ENCODE data around the gene TUT4.

Gene TUT4

DNA sequence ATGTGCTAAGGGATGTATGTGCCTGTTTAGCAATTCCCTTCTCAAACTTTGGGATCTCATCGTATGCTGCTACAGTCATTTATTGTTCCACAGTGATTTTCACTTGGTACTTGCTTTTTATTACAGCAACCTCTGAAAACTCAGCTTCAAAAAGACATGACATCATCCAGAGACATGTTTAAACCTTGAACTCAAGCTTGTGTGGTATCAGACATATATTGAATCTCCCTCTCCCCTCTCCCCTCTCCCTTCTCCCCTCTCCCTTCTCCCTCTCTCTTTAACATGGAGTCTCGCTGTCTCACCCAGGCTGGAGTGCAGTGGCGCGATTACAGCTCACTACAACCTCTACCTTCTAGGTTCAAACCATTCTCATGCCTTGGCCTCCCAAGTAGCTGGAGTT is 19.5 kb upstream of the TUT4 start:
- no peak for DNase-seq

DNA sequence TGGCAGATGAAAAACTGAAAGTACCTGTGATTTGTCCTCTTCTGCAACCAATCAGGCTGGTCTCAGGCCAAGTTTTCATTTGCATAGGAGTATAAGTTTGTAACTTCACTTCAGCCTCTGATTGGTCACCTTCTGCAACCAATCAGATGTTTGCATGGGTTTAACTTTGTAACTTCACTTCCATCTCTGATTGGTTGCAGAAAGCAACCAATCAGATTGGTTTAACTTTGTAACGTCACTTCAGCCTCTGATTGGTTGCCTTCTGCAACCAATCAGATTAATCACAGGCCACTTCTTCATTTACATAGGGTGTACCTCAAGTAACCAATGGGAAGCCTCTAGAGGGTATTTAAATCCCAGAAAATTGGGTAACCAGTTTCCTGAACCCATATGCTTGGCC is 18.9 kb upstream of the TUT4 start:
- DNase-seq = no peak

DNA sequence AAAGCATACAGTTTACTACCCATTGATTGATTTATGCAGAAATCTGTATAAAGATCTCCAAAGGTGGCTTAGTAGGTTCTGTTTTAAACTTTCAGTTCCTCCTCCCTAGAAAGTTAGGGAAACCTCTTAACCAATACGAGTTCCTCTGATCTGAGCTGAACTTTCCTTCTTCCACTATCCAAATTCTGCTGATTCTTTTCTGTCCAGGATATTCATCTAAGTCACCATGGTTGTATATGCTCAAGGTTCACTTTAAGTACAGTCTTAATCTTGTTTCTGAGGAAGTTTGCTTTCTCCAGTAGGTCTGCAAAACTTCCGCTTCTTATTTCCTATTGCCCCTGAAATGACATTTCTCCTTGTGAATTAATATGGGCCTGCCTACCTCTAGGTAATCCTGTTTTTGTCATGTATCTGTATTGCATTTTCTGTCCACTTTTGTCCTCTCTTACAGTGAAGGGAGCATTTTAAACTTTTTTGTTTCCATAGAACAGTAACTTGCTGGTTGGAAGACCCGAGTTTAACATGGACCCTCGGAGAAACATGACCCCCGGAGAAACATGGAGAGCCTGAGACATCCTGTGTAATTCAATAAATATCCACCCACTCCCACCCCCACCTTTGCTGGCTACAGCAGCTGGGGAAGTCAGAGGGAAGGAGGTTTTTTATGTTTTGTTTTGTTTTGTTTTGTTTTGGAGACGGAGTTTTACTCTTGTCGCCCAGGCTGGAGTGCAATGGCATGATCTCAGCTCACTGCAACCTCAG is 16.7 kb upstream of the TUT4 start:
- no peak for DNase-seq

DNA sequence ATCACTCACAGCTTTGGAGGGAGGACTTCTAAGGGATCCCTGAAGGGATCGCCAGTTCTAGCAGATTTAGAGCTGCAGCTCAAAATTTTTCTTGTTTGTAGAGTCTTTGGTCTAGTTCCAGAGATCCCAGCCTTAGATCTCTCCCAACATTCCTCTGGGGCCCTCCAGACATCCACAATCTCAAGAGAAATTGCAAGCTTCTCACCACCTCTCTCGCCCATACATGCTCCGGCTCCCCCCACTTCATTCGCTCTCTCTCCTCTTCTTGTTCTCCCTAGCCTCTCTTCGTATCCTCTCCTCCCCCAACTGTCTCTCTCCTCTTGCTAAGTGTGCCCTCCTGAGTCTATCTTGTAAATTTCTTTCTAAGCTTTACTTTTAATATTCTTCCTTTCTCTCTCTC is 15.1 kb upstream of the TUT4 start:
- no peak for DNase-seq

DNA sequence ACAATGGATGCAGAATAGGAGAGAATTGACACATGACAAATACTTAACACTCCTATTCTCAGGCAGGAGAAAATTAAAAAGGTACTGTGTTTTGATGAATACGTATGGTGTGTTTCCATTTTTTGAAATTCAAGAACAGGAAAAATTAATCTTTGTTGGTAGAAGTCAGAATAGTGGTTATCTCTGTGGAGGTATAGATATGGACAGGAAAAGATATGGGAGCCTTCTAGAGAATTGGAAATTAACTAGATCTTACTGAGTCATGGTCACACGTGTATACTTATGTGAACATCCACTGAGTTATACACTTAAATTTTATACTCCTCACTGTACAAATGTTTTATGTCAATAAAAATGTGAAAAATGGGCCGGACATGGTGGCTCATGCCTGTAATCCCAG is 9.9 kb upstream of the TUT4 start:
- DNase-seq = no peak

DNA sequence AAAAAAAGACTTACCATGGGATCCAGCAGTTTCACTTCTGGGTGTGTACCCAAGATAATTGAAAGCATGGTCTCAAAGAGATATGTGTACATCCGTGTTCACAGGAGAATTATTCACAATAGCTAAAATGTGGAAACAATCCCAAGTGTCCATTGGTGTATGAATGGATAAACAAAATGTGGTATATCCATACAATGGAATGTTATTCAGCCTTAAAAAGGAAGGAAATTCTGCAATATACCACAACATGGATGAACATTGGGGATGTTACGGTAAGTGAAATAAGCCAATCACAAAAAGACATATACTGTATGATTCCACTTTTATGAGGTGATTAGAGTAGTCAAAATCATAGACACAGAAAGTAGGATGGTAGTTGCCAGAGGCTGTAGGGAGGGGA is 7.0 kb upstream of the TUT4 start:
- DNase-seq = no peak

DNA sequence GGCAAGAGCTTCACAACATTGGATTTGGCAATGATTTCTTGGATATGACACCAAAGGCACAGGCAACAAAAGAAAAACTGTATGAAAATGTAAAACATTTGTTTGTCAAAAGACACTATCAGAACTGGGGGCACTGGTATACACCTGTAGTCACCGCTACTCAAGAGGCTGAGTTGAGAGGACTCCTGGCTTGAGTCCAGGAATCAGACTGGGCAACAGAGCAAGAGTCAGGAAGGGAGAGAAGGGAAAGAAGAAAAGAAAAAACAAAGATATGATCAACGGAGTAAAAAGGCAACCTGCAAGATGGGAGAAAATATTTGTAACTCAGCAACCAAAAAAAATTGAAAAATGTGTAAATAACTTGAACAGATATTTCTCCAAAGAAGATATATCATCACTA is 6.0 kb upstream of the TUT4 start:
- no peak for DNase-seq

DNA sequence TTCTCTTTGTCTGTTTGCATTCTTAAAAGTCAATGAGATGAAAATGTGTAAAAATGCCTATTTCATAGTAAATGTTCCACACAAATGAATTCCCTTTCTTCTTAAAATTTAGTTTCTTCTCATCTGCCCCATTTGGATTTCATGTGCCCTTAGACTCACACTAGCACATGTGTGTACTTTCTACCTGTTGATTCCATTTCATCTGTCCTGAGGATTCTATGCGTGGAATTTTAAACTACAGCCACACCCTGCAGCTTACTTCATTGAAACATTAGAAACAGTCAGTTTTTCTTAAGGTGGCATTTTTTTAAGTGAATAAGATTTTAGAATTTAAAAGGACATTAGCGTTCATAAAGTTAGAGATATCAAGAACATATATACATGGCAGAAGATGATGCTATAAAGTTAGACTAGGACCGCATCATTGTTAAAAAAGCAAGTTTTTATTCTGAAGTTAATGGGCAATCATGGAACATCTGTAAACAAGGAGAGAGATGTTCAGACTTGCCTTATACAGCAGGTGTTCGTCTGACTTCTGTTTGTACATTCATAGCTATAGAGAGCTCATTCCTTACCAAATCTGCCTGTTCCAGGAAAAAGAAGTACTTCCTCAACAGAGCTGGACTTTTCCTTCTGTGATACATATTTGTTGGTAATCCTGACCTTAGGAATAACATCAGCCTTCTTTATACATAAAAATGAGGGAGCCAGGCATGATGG is 3.9 kb upstream of the TUT4 start:
- no peak for DNase-seq

DNA sequence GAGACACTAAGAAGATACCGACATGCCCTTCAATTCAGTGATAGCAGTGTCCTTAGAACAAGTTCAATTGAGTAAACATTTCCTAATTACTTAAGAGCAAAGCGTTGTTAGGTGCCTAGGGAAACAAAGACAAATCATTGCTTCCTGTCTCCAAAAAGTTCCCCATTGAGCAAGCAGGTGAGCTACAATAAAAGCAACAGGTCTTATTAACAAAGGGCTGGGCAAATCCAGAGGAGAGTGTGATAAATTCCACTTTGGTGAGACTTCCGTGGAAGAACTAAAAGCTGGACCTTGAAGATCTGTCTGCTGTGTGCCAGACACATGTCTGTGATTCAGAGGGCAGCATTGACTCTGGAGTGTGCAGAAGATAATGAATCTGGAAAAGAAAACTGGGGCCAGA is 1.9 kb upstream of the TUT4 start:
- DNase-seq = no peak

DNA sequence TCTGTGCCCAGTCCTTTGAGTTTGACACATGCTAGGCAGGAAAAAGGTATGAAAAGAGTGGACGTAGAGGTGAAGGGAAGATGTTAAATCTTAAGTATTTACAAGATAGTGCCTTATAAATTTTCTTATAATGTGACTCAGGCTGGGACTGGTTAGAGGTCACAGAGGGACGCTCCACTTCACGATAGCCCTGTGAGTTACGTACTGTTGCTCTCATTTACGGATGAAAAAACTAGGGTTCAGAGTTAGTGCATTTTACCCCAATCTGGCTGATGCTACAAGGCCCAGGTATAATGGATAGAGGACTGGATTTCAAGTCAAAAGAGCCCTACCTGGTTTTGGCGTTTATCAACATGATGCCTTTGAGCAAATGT is 1.4 kb upstream of the TUT4 start:
- no peak for DNase-seq

DNA sequence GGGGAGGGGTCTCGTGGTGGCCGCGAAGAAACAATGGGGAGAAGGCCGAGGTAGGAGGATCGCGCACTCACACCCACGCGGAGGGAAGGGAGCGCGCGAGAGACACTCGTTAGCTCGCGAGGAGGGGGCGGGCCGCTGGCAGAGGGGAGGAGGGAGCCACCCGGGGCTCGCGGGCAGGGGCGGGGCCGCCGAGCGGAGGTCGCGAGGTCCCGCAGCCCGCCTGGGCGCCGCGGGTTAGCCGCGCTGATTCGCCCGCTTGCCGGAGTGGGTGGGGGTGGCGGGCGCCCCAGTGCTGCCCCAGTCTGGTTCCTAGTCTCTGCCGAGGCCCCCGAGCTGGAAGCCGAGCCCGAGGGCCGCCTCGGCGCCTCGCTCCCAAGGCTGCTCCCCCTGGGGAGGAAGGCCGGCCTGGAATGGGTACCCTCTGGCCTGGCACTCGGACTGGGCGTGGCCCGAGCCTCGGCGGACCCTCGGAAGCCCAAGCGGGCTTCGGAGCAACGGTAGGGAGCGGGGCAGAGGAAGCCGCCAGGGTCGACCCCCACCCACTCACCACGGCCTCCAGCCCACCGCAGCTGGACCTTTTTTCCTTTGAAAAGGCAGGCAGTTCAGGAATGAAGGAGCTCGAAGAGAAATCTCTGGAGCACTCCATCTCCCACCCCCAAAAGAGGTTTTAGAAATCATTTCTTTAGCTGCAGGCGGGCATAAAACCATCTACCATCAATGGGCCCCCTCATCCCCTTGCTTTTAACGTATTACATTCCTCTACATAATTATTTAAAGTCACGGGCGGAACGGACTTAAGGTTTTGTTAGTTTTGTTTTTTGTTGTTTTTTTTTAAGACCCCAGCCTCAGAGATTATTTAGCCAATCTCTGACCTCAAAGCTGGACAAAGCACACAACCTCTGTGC is 722 bp upstream of the TUT4 start:
- peak; percentile 74 for DNase-seq

DNA sequence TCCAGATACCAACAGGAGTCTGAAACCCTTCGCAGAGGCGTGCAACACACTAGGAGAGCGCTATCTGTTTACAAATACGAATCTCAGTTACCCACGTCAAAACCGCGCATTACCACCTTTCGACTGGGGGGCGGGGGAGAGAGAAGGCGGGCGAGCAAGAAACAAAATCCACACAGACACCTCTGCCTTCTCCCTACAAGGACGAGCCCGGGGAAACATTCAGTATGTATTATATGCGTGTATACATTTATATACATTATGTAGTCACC is 722 bp downstream of the TUT4 start:
- peak; percentile 47 for DNase-seq

DNA sequence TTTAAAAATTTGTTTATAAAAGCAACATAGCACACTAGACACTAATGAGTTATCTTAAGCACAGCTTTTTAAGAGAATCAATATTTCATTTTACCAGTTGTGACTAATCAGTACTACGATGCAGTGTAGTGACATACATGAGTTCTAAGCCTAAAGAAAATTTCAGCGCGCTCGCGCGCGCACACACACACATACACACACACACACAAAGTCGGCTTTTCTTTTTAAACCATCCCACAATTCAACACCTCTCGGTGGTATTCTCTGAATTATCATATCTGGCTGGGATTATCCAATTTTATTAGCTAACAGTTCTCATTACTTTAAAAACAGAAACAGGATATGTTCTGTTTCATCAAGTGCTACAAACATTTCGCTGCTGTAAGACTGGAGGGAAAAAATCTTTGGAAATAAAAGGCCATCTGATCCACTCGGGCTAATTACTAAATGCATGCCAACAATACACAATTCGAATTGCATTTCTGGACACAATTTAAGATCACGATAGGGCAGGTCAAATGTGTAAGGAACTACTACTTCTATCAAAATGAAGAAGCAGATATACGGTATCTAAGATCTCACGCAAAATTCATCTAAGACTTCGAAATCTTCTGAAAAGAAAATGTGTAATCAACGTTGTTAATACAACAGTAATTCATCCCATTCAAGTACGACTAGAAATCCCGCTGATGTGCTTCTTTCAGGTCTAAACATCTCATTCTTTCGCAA is 1.2 kb downstream of the TUT4 start:
- peak; percentile 47 for DNase-seq

DNA sequence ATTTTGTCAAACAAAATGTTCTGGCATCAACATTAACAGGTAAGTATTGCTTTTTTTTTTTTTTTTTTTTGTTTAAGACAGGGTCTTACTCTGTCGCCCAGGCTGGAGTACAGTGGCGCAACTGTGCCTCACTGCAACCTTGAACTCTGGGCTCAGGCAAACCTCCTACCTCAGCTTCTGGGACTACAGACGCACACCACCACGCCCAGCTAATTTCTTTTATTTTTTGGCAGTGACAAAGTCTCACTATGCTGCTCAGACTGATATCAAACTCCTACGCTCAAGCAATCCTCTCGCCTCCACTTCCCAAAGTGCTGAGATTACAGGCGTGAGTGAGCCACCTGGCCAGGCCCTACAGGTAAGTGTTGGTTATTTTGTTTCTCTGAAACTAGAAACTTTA is 2.4 kb downstream of the TUT4 start:
- no peak for DNase-seq

DNA sequence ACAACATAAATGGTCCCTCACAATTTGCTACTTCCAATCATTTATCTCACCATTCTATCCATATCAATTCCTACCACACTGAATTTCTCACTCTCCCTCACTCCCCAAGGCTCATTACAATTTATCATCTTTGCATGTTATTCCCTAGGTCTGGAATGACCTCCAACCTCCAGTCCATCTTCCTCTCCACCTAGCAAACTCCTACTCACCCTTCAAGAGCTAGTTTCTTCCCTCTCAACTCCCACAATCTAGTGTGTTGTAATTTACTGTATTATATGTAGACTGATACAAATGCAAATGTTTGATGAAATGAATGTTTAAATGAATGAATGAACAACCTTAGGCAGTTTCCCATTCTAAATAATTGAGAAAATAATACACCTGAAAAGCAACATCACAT is 3.6 kb downstream of the TUT4 start:
- DNase-seq = no peak

DNA sequence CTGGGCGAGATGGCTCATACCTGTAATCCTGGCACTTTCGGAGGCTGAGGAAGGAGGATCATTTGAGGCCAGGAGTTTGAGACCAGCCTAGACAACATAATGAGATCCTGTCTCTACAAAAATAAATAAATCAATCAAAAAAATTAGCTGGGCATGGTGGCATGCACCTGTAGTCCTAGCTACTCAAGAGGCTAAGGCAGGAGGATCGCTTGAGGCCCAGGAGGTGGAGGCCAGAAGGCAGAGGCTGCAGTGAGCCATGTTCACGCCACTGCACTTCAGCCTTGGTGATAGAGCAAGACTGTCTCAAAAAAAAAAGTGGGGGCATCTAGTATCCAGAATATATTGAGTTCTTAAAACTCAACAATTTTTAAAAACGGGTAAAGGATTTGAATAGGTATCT is 6.0 kb downstream of the TUT4 start:
- DNase-seq = no peak

DNA sequence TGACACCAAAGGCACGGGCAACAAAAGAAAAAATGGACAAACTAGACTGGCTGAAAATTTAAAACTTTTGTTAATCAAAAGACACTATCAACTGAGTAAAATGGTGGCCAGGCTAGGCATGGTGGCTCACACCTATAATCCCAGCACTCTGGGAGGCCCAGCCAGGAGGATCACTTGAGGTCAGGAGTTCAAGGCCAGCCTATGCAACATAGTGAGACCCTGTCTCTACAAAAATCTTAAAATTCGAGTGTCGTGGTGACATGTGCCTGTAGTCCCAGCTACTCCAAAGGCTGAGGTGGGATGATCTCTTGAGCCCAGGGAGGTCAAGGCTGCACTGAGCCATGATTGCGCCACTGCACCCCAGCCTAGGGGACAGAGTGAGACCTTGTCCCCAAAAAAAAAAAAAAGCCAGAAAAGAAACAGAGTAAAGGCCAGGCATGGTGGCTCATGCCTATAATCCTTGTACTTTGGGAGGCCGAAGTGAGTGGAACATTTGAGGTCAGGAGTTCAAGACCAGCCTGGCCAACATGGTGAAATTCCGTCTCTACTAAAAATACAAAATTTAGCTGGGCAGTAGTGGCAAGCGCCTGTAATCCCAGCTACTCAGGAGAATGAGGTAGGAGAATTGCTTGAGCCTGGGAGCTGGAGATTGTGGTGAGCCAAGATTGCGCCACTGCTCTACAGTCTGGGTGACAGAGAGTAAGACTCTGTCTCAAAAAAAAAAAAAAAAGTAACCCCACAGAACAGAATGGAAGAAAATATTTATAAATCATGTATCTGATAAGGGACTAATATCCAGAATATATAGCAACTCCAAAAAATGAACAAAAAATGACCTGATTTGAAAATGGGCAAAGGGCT is 8.0 kb downstream of the TUT4 start:
- no peak for DNase-seq

DNA sequence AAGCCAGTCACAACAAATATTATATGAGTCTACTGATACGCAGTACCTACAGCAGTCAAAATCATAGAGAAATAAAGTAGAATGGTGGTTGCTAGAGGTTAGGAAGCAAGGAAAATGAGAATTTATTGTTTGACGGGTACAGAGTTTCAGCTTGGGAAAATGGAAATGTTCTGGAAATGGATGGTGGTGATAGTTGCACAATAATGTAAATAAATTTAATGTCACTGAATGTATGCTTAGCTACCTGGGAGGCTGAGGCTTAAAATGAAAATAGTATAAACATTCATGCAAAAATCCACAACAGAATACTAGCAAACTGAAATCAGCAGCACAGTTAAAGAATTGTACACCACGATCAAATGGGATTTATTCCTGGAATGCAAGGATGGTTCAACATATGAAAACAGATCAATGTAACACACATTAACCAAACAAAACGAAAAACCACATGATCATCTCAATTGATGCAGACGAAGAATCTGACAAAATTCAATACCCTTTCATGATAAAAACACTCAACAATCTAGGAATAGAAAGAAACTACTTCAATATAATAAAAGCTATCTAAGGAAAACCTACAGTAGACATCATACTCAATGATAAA is 10.7 kb downstream of the TUT4 start:
- DNase-seq = no peak

DNA sequence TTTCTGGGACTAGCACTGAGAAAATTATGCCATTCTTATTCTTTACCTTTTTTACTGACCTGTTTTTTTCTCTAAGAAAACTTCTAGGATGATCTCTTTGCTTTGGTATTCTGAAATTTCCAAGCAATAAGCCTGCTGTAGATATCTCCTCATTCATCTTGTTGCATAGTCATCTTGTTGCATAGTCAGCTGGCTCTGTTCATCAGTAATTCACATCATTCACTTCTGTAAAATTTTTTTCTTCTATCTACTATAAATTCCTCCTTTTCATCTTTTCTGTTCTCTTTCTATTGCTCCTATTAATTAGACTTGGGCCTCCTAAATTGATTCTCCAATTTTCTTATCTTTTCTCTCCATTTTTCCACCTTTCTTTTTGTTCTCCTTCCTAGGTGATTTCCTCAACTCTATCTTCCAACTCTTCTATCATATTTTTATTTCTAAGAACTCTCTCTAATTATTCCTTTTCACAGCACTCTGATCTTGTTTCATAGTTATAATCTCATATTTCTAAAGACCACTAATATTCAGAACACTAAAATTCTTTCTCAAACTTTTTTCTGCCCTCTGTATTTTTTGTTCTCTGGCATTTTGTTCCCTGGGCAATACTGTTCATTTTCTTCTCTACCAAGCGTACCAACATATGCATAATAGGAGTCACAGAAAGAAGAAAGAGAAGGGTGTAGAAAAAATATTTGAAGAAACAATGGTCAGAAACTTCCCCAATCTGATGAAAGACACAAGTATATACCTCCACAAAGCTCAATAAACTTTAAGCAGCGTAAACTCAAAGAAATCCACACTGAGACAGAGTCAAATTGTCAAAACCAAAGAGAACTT is 17.7 kb downstream of the TUT4 start:
- no peak for DNase-seq

DNA sequence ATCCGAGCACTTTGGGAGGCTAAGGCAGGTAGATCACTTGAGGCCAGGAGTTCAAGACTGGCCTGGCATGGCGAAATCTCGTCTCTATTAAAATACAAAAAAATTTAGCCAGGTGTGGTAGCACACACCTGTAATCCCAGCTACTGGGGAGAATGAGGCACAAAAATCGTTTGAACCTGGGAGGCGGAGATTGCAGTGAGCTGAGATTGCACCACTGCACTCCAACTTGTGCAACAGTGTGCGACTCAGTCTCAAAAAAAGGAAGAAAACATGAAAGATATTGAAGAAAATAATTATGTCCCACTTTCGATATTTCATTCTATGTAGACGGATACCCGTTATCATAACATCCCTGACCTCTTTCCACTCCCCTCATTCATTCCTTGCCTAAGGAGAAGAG is 19.2 kb downstream of the TUT4 start:
- no peak for DNase-seq

DNA sequence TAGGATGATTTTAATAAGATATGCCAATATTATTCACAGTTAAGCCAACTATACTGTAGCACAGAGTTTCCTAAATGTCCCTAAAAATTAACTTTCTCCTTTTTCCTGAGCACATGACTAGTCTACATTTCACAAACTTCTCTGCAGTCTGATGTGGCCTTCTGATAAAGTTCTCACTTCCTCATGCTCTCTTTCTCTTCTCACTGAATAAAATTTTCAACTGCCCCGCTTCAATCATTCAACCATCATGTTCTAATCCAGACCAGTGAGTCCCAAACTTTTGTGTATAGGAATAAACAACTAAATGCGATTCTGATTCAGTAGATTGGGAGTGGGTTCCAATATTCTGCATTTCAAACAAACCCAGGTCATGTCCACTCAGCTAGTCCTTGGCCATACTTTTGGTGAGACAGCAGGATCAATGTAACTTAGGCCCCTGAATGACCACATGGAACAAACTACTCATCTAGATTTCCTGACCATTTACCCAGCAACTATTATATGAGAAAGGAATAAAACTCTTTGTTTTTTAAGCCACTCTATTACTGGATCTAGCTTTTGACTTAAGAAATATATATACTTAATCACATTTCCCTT is 20.1 kb downstream of the TUT4 start:
- DNase-seq = no peak
